ENCODE results near the gene HGS. TPM values are rescaled to one million over a fixed set of nuclear protein-coding genes. Genes with fewer than 3 reads are reported as not detected.

The HGS gene
- total and polyA plus RNA-seq, 2 of the 4 experiments (the other 2 are of a cell fraction), result 52.5 to 137 TPM

DNA sequence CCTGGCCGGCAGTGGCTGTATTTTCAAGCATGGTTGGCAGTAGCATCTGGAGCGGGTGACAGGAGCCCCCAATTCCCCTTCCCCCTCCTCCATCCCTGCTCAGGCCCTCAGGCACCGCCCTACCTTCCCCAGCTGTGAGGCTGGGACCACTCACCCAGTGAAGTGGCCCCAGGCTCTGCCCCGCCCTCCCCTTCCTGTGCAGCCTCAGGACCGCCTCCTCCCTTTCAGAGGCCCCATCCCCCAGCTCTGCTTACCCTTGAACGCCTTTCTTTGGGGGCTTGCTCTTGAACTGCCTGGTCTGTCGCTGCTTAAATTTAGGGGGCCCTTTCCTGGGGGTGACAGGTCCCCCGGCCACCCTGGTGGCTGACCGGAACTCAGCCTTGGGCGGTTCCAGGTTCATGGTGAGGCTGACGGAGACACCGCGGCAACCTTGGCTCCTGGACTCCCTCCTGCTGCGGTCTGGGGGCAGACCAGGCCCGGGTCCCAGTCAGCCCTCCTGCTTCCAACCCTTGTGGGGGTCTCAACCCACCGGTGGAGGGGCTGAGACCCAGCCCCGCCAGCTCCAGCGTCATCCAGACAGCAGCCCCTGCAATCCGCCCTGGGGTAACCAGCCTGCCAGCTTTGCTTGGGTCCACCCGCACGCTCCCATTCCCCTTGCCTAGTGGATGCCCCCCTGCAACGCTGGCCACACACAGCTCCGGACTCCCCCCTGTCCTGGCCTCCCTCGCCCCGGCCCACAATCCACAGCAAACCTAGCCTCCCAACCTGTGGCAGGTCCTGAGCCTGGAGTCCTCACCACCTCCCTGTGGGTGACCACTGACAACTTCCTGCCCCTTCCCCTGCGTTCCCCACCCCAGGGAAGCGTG, 30.7 kb upstream of the HGS start:
- ChIA-PET POLR2A (ENCODE audit: unreplicated experiment) (no interaction called here), CTCF (no interaction called here)
- DNase-seq (no peak), ATAC-seq (ENCODE audit: low read depth) (no peak)
- dilution Hi-C loops (cut with HindIII; ENCODE audit: low sequenced_read_pairs, unreplicated experiment) (no loop called here), intact Hi-C loops (cut with micrococcal nuclease) (no loop called here), in situ Hi-C loops (cut with MboI; ENCODE audit: low sequenced_read_pairs) (no loop called here)
- H3K79me1 ChIP-seq (ENCODE audit: low read depth in 1 of 2, low read length in 2 of 2), result no peaks in the 10 kb centered on the region; a peak in 1 of 4 replicates
- no peak overlapping the region for H3K4me3 ChIP-seq (ENCODE audit: insufficient read depth, low read depth, low read length)
- no peak overlapping the region for H3K18ac ChIP-seq (ENCODE audit: low read depth, low read length)
- WGBS, 2 experiments (ENCODE audit: extremely low coverage in 2 of 2, insufficient read length in 1 of 2), result 75% methylated on average over 2 of the region's 27 CpGs; no CpG with 5 or more reads in 1 of the 2 experiments
- H3K56ac ChIP-seq (ENCODE audit: extremely low read depth, insufficient read depth, low read length), result no peak overlapping the region
- no peak overlapping the region for H3K9ac ChIP-seq (ENCODE audit: low read depth, low read length)
- H2AK5ac ChIP-seq (ENCODE audit: low read depth, low read length), result peak overlapping the region; percentile 39; the same call in 1 of the 2 replicates
- H4K5ac ChIP-seq (ENCODE audit: low read depth, low read length), result no peak overlapping the region
- peaks cover 3% of the 10 kb centered on the region; the same call in 1 of the 2 replicates for H4K20me1 ChIP-seq (ENCODE audit: insufficient read depth, low read length)
- H3K36me3 ChIP-seq (ENCODE audit: control insufficient read depth, insufficient read depth, low read length), result no peaks in the 10 kb centered on the region
- H3K23ac ChIP-seq (ENCODE audit: low read depth, low read length), result no peak overlapping the region
- H3K27me3 ChIP-seq (ENCODE audit: control insufficient read depth, insufficient read depth, low read length), result peaks cover 9% of the 10 kb centered on the region
- TF ChIP-seq BHLHE40 (IDR thresholded peaks at IDR 0.05; ENCODE audit: low read depth, low read length), result no peak
- no peak for TF ChIP-seq MAFK (IDR thresholded peaks at IDR 0.05; ENCODE audit: low read depth, low read length)
- TF ChIP-seq, protein P1, sequence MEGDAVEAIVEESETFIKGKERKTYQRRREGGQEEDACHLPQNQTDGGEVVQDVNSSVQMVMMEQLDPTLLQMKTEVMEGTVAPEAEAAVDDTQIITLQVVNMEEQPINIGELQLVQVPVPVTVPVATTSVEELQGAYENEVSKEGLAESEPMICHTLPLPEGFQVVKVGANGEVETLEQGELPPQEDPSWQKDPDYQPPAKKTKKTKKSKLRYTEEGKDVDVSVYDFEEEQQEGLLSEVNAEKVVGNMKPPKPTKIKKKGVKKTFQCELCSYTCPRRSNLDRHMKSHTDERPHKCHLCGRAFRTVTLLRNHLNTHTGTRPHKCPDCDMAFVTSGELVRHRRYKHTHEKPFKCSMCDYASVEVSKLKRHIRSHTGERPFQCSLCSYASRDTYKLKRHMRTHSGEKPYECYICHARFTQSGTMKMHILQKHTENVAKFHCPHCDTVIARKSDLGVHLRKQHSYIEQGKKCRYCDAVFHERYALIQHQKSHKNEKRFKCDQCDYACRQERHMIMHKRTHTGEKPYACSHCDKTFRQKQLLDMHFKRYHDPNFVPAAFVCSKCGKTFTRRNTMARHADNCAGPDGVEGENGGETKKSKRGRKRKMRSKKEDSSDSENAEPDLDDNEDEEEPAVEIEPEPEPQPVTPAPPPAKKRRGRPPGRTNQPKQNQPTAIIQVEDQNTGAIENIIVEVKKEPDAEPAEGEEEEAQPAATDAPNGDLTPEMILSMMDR (conservative IDR thresholded peaks at IDR 0.05; ENCODE audit: low read depth, low read length), result no peak
- TF ChIP-seq NFE2L2 (IDR thresholded peaks at IDR 0.05; ENCODE audit: low read depth, low read length), result no peak
- TF ChIP-seq SMC3 (IDR thresholded peaks at IDR 0.05; ENCODE audit: low read depth, low read length), result no peak
- TF ChIP-seq MXI1 (IDR thresholded peaks at IDR 0.05; ENCODE audit: borderline replicate concordance, low read depth, low read length), result no peak
- no peak for TF ChIP-seq POLR2A (IDR thresholded peaks at IDR 0.05; ENCODE audit: low read depth, low read length)
- TF ChIP-seq CHD1 (IDR thresholded peaks at IDR 0.05; ENCODE audit: low read depth, low read length), result no peak
- TF ChIP-seq RFX5 (IDR thresholded peaks at IDR 0.05; ENCODE audit: low read depth, low read length), result no peak
- no peak for TF ChIP-seq MAZ (IDR thresholded peaks at IDR 0.05; ENCODE audit: borderline replicate concordance, low read depth, low read length)
- H3K9me3 ChIP-seq (ENCODE audit: control insufficient read depth, insufficient read depth, low read length), result peaks cover 8% of the 10 kb centered on the region; the same call in 1 of the 2 replicates
- no peak overlapping the region for H2BK120ac ChIP-seq (ENCODE audit: low read depth, low read length)
- H3K4ac ChIP-seq (ENCODE audit: low read depth, low read length), result no peak overlapping the region
- no peak overlapping the region for H3K4me2 ChIP-seq (ENCODE audit: low read depth, low read length)
- no peak overlapping the region for H3K27ac ChIP-seq (ENCODE audit: insufficient read depth, low read length)
- no TSS peak for BruUV-seq (replicated peaks)
- H2BK15ac ChIP-seq (ENCODE audit: low read depth, low read length), result no peak overlapping the region
- peaks cover 6% of the 10 kb centered on the region for H3K4me1 ChIP-seq (ENCODE audit: control insufficient read depth, insufficient read depth, low read length)
- H2BK20ac ChIP-seq (ENCODE audit: low read depth, low read length), result no peak overlapping the region
- H4K8ac ChIP-seq (ENCODE audit: low read depth in 2 of 2, low read length in 2 of 2), result no peak overlapping the region
- H2BK5ac ChIP-seq (ENCODE audit: low read depth, low read length, poor library complexity, severe bottlenecking), result no peak overlapping the region
- peak overlapping the region; percentile 28 for H2AK9ac ChIP-seq (replicated peaks; ENCODE audit: low read depth, low read length, poor library complexity)
- H3K14ac ChIP-seq (replicated peaks; ENCODE audit: low read depth, low read length), result no peak overlapping the region
- peak overlapping the region; percentile 51 for H2AFZ ChIP-seq (replicated peaks; ENCODE audit: low read length, poor library complexity)
- H4K91ac ChIP-seq (ENCODE audit: insufficient read depth, low read depth, low read length), result no peak overlapping the region
- H3K9me1 ChIP-seq (ENCODE audit: insufficient read depth, low read length), result peaks cover 12% of the 10 kb centered on the region
